Naive thymus-derived CD8-positive, alpha-beta T cell (primary cell): Measurements from ENCODE around the gene FMO4. TPM values are rescaled to one million over a fixed set of nuclear protein-coding genes. Genes with fewer than 3 reads are reported as not detected.
"Not testable (repeated sequence)": the region's sequence is repeated elsewhere in the genome, so short reads cannot be mapped to it uniquely, and the experiment has no call there.

Experiments used
- ATAC-seq, 2 donors: fragments of 150-1000 bp; cut with Tn5 transposase in 1 of 2; sonication (Bioruptor Pico), chemical (Tn5 transposase) in 1 of 2; 1 replicate in 1 of 2; 2 replicates in 1 of 2; pipeline ENCODE4 v1.10.0; 2021; ENCODE audit warnings: mild to moderate bottlenecking in 2 of 2, moderate library complexity in 2 of 2
- POLR2A ChIA-PET: fragments of 350-600 bp; sonication (Branson Sonifier 250); formaldehyde crosslinking; loops from one replicate; lab custom pipeline; 2021; ENCODE audit warnings: antibody characterized with exemption; lab: Charles Lee
- DNase-seq, 10 donors: peaks; one replicate each; pipeline versions ENCODE4 v3.0.0 to v3.0.0-alpha.2; 2020 to 2022
- H3K27ac Mint-ChIP-seq, 10 donors: one replicate each; pipeline ENCODE4 v1.8.0; 2020 to 2022; ENCODE audit warnings: mild to moderate bottlenecking in 10 of 10, mixed read lengths in 10 of 10, moderate library complexity in 4 of 10, inconsistent platforms in 1 of 10
- H3K27me3 Mint-ChIP-seq, 5 donors: one replicate each; pipeline ENCODE4 v1.8.0; 2021 to 2022; ENCODE audit warnings: mixed read lengths in 5 of 5
- H3K36me3 Mint-ChIP-seq, 3 donors: one replicate each; pipeline ENCODE4 v1.8.0; 2020 to 2022; ENCODE audit warnings: mixed read lengths in 3 of 3, mild to moderate bottlenecking in 2 of 3, inconsistent platforms in 1 of 3
- H3K4me1 Mint-ChIP-seq, 4 donors: one replicate each; pipeline ENCODE4 v1.8.0; 2021 to 2022; ENCODE audit warnings: mixed read lengths in 4 of 4
- H3K4me3 Mint-ChIP-seq, 10 donors: one replicate each; pipeline ENCODE4 v1.8.0; 2020 to 2022; ENCODE audit warnings: mild to moderate bottlenecking in 10 of 10, mixed read lengths in 10 of 10, moderate library complexity in 6 of 10, inconsistent platforms in 1 of 10
- H3K9me3 Mint-ChIP-seq, 9 donors: one replicate each; pipeline ENCODE4 v1.8.0; 2020 to 2022; ENCODE audit warnings: mixed read lengths in 9 of 9, mild to moderate bottlenecking in 3 of 9, inconsistent platforms in 1 of 9, moderate library complexity in 1 of 9
- polyA plus RNA-seq, 3 donors: library from polyadenylated mRNA; unstranded; fragments of 300-500 nt; fragmentation: Illumina TruSeq; gene quantifications; one replicate each; pipeline ENCODE4 v1.2.3, GENCODE V29; 2021
- total RNA-seq, 8 experiments: library from RNA in 2 of 8; stranded (reverse) in 2 of 8; gene quantifications; one replicate each; pipeline ENCODE4 v1.2.3 and lab custom pipeline; 2021 to 2026

FMO4 gene
- total and polyA plus RNA-seq, 5 experiments from 2014 or later = 1.1 to 4.8 (median 1.9) TPM

DNA sequence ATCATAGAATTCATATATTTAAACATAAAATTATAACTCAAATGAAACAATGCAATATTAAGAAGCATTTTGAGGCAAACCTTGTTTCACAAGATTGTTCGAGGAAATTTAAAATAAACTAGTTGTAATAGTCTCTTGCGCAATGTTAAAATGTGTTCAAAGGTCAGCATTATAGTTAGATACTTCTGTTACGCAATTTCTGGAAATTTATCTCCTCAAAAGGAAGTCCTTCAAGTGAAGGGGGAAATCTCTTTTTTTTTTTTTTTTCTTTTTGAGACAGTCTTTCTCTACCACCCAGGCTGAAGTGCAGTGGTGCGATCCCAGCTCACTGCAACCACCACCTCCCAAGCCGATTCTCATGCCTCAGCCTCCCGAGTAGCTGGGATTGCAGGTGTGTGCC, 52.1 kb downstream of the FMO4 start:
- POLR2A ChIA-PET = no interaction called here
- DNase-seq (no peak), ATAC-seq (no peak)
- Mint-ChIP-seq H3K4me1 (no peaks in the 10 kb centered on the region), H3K9me3 (peaks cover 0 to 41% (median 25%) of the 10 kb centered on the region in 9 donors), H3K36me3 (peaks cover 2 to 8% (median 8%) of the 10 kb centered on the region in 3 donors), H3K27me3 (peaks cover 2 to 27% (median 9%) of the 10 kb centered on the region in 5 donors), H3K27ac (no peak overlapping the region), H3K4me3 (no peak overlapping the region)

DNA sequence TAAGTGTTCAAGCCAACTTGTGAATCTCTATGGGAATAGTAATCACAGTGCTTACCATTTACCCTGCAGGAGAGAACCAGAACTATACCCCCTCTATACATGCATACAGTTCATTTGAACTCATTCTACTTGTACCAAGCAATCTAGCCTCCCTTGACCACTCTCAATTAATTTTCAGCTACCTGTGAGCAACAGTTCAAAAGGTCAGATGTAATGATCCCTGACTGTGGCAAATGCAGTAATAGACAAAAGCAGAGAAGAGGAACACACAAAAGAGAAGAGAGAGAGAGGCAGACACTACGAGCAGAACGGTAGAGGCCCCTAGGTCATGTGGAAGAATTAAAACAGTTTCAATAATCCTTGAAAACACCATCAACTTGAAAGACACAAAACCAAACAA, 52.8 kb downstream of the FMO4 start:
- Mint-ChIP-seq H3K9me3 (peaks cover 0 to 35% (median 17%) of the 10 kb centered on the region in 9 donors), H3K4me1 (no peaks in the 10 kb centered on the region), H3K36me3 (peaks cover 2 to 8% (median 8%) of the 10 kb centered on the region in 3 donors), H3K27ac (no peak overlapping the region), H3K27me3 (peaks cover 3 to 22% (median 7%) of the 10 kb centered on the region in 5 donors), H3K4me3 (no peak overlapping the region)
- POLR2A ChIA-PET = no interaction called here
- DNase-seq = no peak
- ATAC-seq = no peak

DNA sequence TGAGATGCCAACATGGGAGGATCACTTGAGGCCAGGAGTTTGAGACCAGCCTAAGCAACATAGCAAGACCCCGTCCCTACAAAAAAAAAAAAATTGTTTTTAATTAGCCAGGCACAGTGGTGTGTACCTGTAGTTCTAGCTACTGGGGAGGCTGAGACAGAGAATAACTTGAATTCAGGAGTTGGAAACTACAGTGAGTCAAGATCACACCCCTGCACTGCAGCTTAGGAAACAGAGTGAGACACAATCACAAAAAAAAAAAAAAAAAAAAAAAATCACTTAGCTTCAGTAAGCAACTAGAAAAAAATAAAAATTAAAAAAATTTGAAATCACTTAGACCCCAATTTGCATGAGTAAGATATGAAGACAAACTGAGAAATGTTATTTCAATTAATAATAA, 53.5 kb downstream of the FMO4 start:
- DNase-seq (no peak), ATAC-seq (no peak)
- Mint-ChIP-seq H3K36me3 (peaks cover under 1 to 8% (median 3%) of the 10 kb centered on the region in 3 donors), H3K4me1 (no peaks in the 10 kb centered on the region), H3K4me3 (no peak overlapping the region), H3K27ac (no peak overlapping the region), H3K9me3 (peaks cover 0 to 29% (median 11%) of the 10 kb centered on the region in 9 donors), H3K27me3 (peaks cover 7 to 16% (median 10%) of the 10 kb centered on the region in 5 donors)
- POLR2A ChIA-PET = no interaction called here

DNA sequence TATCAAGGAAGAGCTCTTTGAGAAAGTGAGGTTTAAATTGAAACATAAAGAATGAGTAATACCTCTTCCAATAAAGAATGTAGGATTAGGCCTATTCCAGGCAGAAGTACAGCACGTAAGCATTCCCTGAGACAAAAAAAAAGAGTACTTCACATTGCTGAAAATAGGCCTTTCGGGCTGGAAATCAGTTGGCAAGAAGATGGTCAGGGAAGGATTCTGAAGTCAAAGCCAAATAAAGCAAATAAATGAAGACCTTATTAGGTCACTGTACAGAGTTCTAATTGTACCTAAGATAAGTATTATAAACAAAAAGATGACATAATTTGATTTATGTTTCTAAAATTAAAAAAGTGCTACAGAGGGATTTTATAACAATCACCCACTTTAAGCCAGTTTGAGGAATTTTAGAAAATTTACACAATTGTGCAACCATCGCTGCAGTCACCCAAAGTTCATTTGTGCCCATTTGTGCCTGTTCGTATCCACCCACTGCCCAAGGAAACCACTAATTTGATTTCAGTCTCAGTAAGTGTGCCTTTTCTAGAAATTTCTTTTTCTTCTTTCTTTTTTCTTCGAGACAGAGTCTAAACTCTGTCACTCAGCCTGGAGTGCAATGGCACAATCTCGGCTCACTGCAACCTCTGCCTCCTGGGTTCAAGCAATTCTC, 58.6 kb downstream of the FMO4 start:
- H3K4me3 Mint-ChIP-seq = no peak overlapping the region

DNA sequence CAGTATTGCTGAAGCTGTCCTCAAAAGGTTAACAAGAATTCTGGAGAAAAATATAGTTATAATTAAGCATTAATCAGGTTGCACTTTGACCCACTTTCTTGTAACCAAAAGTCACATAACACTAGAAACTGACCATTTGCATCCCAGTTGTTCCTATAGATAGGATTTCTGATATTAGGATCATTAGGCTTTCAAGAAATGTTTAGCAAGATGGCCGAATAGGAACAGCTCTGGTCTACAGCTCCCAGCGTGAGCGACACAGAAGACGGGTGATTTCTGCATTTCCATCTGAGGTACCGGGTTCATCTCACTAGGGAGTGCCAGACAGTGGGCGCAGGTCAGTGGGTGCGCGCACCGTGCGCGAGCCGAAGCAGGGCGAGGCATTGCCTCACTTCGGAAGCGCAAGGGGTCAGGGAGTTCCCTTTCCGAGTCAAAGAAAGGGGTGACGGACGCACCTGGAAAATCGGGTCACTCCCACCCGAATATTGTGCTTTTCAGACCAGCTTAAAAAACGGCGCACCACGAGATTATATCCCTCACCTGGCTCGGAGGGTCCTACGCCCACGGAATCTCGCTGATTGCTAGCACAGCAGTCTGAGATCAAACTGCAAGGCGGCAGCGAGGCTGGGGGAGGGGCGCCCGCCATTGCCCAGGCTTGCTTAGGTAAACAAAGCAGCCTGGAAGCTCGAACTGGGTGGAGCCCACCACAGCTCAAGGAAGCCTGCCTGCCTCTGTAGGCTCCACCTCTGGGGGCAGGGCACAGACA, 59.6 kb downstream of the FMO4 start:
- ATAC-seq, H3K36me3 Mint-ChIP-seq, H3K27ac Mint-ChIP-seq, DNase-seq, H3K4me1 Mint-ChIP-seq, H3K4me3 Mint-ChIP-seq, POLR2A ChIA-PET, H3K27me3 Mint-ChIP-seq: not testable (repeated sequence)
- peaks cover 0 to 22% (median 4%) of the 10 kb centered on the region in 9 donors for H3K9me3 Mint-ChIP-seq

More for the DNA sequence above, 58.6 kb downstream of the FMO4 start:
- Mint-ChIP-seq H3K9me3 (peaks cover 0 to 22% (median 4%) of the 10 kb centered on the region in 9 donors), H3K4me1 (no peaks in the 10 kb centered on the region), H3K27ac (no peak overlapping the region), H3K27me3 (peaks cover 0 to 8% (median 4%) of the 10 kb centered on the region in 5 donors), H3K36me3 (peaks cover 0 to 2% (median 0%) of the 10 kb centered on the region in 3 donors)
- POLR2A ChIA-PET = no interaction called here
- ATAC-seq = no peak
- DNase-seq = no peak

DNA sequence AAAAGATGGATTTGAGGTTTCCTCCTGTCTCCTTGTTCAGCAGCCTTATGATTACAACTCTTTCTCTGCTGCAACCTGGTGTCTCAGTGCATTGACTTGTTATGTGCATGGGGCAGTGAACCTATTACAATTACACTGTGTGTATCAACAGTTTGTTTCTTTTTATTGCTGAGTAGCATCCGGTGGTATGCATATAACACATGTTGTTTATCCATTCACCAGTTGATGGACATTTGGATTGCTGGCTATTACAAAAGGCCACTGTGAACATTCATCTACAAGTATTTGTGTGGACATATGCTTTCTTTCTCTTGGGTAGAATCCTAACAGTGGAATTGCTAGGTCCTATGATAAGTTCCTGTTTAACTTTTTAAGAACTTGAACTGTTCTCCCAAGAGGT, 65.9 kb downstream of the FMO4 start:
- DNase-seq = no peak
- Mint-ChIP-seq H3K36me3 (no peaks in the 10 kb centered on the region), H3K4me3 (no peak overlapping the region), H3K9me3 (peaks cover 0 to 24% (median 7%) of the 10 kb centered on the region in 9 donors), H3K27me3 (peaks cover 0 to 7% (median 2%) of the 10 kb centered on the region in 5 donors), H3K4me1 (no peaks in the 10 kb centered on the region), H3K27ac (no peak overlapping the region)
- POLR2A ChIA-PET = no interaction called here
- no peak for ATAC-seq

DNA sequence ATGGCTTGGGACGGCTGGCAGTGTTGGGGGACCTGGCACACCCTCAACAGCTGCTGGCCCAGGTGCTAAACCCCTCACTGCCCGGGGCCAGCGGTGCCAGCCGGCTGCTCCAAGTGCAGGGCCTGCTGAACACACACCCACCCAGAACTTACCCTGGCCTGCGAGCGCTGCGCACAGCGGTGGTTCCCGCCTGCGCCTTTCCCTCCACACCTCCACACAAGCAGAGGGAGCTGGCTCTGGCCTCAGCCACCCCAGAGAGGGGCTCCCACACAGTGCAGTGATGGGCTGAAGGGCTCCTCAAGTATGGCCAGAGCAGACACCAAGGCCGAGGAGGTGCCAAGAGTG, 67.9 kb downstream of the FMO4 start:
- no peak overlapping the region for H3K4me3 Mint-ChIP-seq
- POLR2A ChIA-PET = no interaction called here
- peaks cover 0 to 13% (median 5%) of the 10 kb centered on the region in 9 donors for H3K9me3 Mint-ChIP-seq
- no peaks in the 10 kb centered on the region for H3K36me3 Mint-ChIP-seq
- no peak for DNase-seq
- H3K27me3 Mint-ChIP-seq = peaks cover 0 to 7% (median 3%) of the 10 kb centered on the region in 5 donors
- H3K27ac Mint-ChIP-seq = no peak overlapping the region
- H3K4me1 Mint-ChIP-seq = no peaks in the 10 kb centered on the region
- ATAC-seq = no peak

DNA sequence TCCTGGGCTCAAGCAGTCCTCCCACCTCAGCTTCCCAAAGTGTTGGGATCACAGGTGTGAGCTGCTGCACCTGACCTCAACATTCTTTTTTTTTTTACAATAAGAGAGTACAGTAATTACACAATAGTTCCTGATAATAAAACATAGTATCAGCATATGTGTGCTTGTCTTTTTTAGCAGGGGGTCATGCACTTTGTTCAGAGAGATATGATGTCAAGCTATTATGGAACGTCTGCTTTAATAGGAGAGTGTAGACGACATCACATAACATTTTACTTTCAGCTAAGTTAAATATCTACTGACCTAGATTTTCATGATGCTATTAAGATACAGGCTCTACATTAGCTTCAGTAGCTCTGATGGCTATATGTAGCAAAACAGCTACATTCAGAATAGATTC, 70.5 kb downstream of the FMO4 start:
- DNase-seq = no peak
- Mint-ChIP-seq H3K9me3 (peaks cover 0 to 13% (median 4%) of the 10 kb centered on the region in 9 donors), H3K27ac (no peak overlapping the region), H3K27me3 (peaks cover 0 to 11% (median 3%) of the 10 kb centered on the region in 5 donors), H3K4me1 (no peaks in the 10 kb centered on the region), H3K36me3 (no peaks in the 10 kb centered on the region), H3K4me3 (no peak overlapping the region)
- no peak for ATAC-seq
- POLR2A ChIA-PET = no interaction called here

DNA sequence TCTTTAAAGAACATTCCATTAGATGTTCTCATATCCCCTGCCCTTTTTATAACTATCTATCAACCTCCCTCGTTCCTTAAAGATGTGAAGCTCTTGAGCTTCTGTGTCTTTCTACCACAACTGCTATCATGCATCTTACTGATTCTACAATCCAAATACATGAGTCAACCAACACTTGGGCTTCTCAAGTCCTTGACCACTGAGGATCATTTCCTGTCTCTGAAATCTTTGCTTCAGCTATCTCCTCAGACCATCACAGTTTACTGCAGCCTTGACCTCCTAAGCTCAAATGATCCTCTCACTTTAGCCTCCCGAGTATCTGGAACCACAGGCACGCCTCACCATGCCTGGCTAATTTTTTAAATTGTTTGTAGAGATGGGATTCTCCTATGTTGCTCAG, 75.2 kb downstream of the FMO4 start:
- no peak overlapping the region for H3K27ac Mint-ChIP-seq
- no peaks in the 10 kb centered on the region for H3K36me3 Mint-ChIP-seq
- POLR2A ChIA-PET = no interaction called here
- H3K4me1 Mint-ChIP-seq = no peaks in the 10 kb centered on the region
- no peaks in the 10 kb centered on the region for H3K9me3 Mint-ChIP-seq
- DNase-seq = no peak
- peaks cover 0 to 9% (median 4%) of the 10 kb centered on the region in 5 donors for H3K27me3 Mint-ChIP-seq
- H3K4me3 Mint-ChIP-seq = no peak overlapping the region
- no peak for ATAC-seq

DNA sequence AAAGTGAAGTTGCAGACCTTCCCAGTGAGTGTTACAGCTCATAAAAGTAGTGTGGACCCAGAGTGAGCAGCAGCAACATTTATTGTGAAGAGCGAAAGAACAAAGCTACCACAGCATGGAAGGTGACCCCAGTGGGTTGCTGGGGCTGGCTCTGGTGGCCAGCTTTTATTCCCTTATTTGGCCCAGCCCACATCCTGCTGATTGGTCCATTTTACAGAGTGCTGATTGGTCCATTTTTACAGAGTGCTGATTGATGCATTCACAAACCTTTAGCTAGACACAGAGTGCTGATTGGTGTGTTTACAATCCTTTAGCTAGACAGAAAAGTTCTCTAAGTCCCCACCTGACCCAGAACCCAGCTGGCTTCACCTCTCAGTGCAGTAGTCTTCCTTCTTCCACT, 76.8 kb downstream of the FMO4 start:
- H3K9me3 Mint-ChIP-seq, H3K27ac Mint-ChIP-seq, H3K4me3 Mint-ChIP-seq, ATAC-seq, POLR2A ChIA-PET, H3K4me1 Mint-ChIP-seq, H3K36me3 Mint-ChIP-seq, H3K27me3 Mint-ChIP-seq, DNase-seq: not testable (repeated sequence)

Other genes with a start within 250 kb of the FMO4 start
- not detected for gene FMO3, start 223.3 kb upstream of the FMO4 start, total RNA-seq
- not detected for gene FMO3, start 223.3 kb upstream of the FMO4 start, polyA plus RNA-seq
- gene FMO2, start 128.9 kb upstream of the FMO4 start, total RNA-seq = not detected
- not detected for gene FMO2, start 128.9 kb upstream of the FMO4 start, polyA plus RNA-seq
- not detected for gene FMO1, start 65.7 kb upstream of the FMO4 start, total RNA-seq
- not detected for gene FMO1, start 65.7 kb upstream of the FMO4 start, polyA plus RNA-seq
- 100 to 1,000 TPM; 310 to 337 TPM for gene PRRC2C, start 171.3 kb downstream of the FMO4 start, total RNA-seq
- gene PRRC2C, start 171.3 kb downstream of the FMO4 start, polyA plus RNA-seq = 10 to 100 TPM; 30.0 to 82.8 (median 53.5) TPM